OCI-LY7 (cell line): ENCODE measurements around the gene NSG1. TPM values are rescaled to one million over a fixed set of nuclear protein-coding genes. Genes with fewer than 3 reads are reported as not detected.

Source experiments
- BruUV-seq: library from RNA; stranded (reverse); fragments of 400-500 nt; replicated peaks from 2 replicates; lab custom pipeline; 2021; lab: Mats Ljungman, UMichigan
- CTCF ChIA-PET: fragments of 300-600 bp; sonication (Branson Sonifier 250); formaldehyde crosslinking; loops from one replicate; lab custom pipeline; 2022; ENCODE audit warnings: antibody characterized with exemption; ENCODE audit not compliant: unreplicated experiment; lab: Charles Lee
- POLR2A ChIA-PET: fragments of 300-600 bp; sonication (Branson Sonifier 250); formaldehyde crosslinking; loops from one replicate; lab custom pipeline; 2022; ENCODE audit warnings: antibody characterized with exemption; lab: Charles Lee
- DNase-seq: peaks from one replicate; pipeline ENCODE4 v3.0.0-alpha.2; 2015; ENCODE audit warnings: low spot score
- H2AFZ ChIP-seq: fragments of 200-600 bp; sonication (generic), shearing (Covaris generic); 2 replicates; pipeline ENCODE4 v1.6.1; 2014; ENCODE audit warnings: mild to moderate bottlenecking, antibody characterized with exemption, low read length, moderate library complexity
- H3K27ac ChIP-seq: fragments of 200-600 bp; sonication (generic); 2 replicates; pipeline ENCODE4 v1.5.1; 2014; ENCODE audit warnings: mixed run types, low read depth, mild to moderate bottlenecking, moderate library complexity, low read length, inconsistent platforms; ENCODE audit not compliant: poor library complexity, severe bottlenecking
- H3K36me3 ChIP-seq: fragments of 200-600 bp; sonication (generic); 2 replicates; pipeline ENCODE4 v1.6.1; 2014; ENCODE audit warnings: mild to moderate bottlenecking, antibody characterized with exemption, low read length, moderate library complexity, mixed read lengths; ENCODE audit not compliant: insufficient read depth
- H3K4me1 ChIP-seq: fragments of 200-600 bp; sonication (generic); 2 replicates; pipeline ENCODE4 v1.5.1; 2014; ENCODE audit warnings: mild to moderate bottlenecking, low read length; ENCODE audit not compliant: insufficient read depth, poor library complexity, severe bottlenecking
- H3K4me2 ChIP-seq: fragments of 200-600 bp; sonication (generic); 2 replicates; pipeline ENCODE4 v1.6.1; 2014; ENCODE audit warnings: mild to moderate bottlenecking, low read length
- H3K4me3 ChIP-seq: fragments of 200-600 bp; sonication (generic); 2 replicates; pipeline ENCODE4 v1.5.1; 2014; ENCODE audit warnings: mild to moderate bottlenecking, low read depth, low read length; ENCODE audit not compliant: poor library complexity, severe bottlenecking
- H3K79me2 ChIP-seq: fragments of 200-600 bp; sonication (generic); 2 replicates; pipeline ENCODE4 v1.6.1; 2016; ENCODE audit warnings: low read depth, mild to moderate bottlenecking, low read length, moderate library complexity, mixed read lengths; ENCODE audit not compliant: insufficient read depth
- H3K9me2 ChIP-seq: fragments of 200-600 bp; sonication (generic); 2 replicates; pipeline ENCODE4 v1.6.1; 2016; ENCODE audit warnings: mild to moderate bottlenecking, low read length, mixed read lengths; ENCODE audit not compliant: insufficient read depth
- H3K9me3 ChIP-seq: fragments of 200-600 bp; sonication (generic); 2 replicates; pipeline ENCODE4 v1.6.1; 2014; ENCODE audit warnings: mild to moderate bottlenecking, mixed run types, low read length, mixed read lengths
- H4K20me1 ChIP-seq: fragments of 200-600 bp; sonication (generic); 2 replicates; pipeline ENCODE4 v1.6.1; 2014; ENCODE audit warnings: mild to moderate bottlenecking, antibody characterized with exemption, low read length, moderate library complexity, mixed read lengths; ENCODE audit not compliant: insufficient read depth
- CTCF ChIP-seq: fragments of 200-600 bp; sonication (generic); conservative IDR thresholded peaks from 2 replicates; pipeline ENCODE4 v1.5.1; 2014; ENCODE audit warnings: mild to moderate bottlenecking, antibody characterized with exemption, low read length, moderate library complexity, mixed read lengths
- EZH2phosphoT487 ChIP-seq: fragments of 200-600 bp; sonication (generic); IDR thresholded peaks from 2 replicates; pipeline ENCODE4 v1.6.1; 2018; ENCODE audit warnings: low read depth, borderline replicate concordance, mild to moderate bottlenecking, mixed run types, antibody characterized with exemption, low read length, moderate library complexity, mixed read lengths
- intact Hi-C: fragments of 100-400 bp; cut with micrococcal nuclease; formaldehyde crosslinking; loops from one replicate; pipeline ENCODE4 v1.10.0; 2022; ENCODE audit not compliant: unreplicated experiment
- total RNA-seq, 2 experiments: library from RNA; depleted of rRNA in 1 of 2; stranded (reverse); fragments of >200 nt in 1 of 2; shearing (Covaris generic) in 1 of 2; gene quantifications; 2 replicates each; pipeline ENCODE4 v1.2.3, GENCODE V29; 2014 to 2022

The NSG1 gene
- total RNA-seq, 2 experiments from 2014 or later: 35.5 to 38.8 TPM

GRCh38 chr4:4364486-4365208, 22.3 kb upstream of the NSG1 start:
- H3K4me3 ChIP-seq: no peak overlapping the region

GRCh38 chr4:4368809-4369580, 17.9 kb upstream of the NSG1 start:
- H3K36me3 ChIP-seq: no peaks in the 10 kb centered on the region
- CTCF ChIA-PET: no interaction called here

More at GRCh38 chr4:4364486-4365208, 22.3 kb upstream of the NSG1 start:
- no peaks in the 10 kb centered on the region for H3K9me2 ChIP-seq
- H4K20me1 ChIP-seq: no peaks in the 10 kb centered on the region
- ChIA-PET POLR2A (no interaction called here), CTCF (interaction anchor here (1.3 kb wide), 1 partner anchor 22 kb away, joined by 3 read pairs; no protein-coding TSS in a partner anchor)
- H3K4me2 ChIP-seq: no peak overlapping the region
- H3K27ac ChIP-seq: no peak overlapping the region
- peaks cover 11% of the 10 kb centered on the region for H3K4me1 ChIP-seq
- no peaks in the 10 kb centered on the region for H3K36me3 ChIP-seq
- intact Hi-C loops: no loop called here
- H3K9me3 ChIP-seq: peaks cover 25% of the 10 kb centered on the region
- TF ChIP-seq EZH2phosphoT487 (no peak), CTCF (no peak)
- no peak for DNase-seq
- H2AFZ ChIP-seq: no peak overlapping the region
- H3K79me2 ChIP-seq: no peaks in the 10 kb centered on the region
- BruUV-seq: no TSS peak

More at GRCh38 chr4:4368809-4369580, 17.9 kb upstream of the NSG1 start:
- Histone ChIP-seq H3K9me2 (no peaks in the 10 kb centered on the region), H3K4me3 (no peak overlapping the region), H3K4me2 (no peak overlapping the region), H4K20me1 (no peaks in the 10 kb centered on the region), H2AFZ (no peak overlapping the region; the same call in 1 of the 2 replicates), H3K4me1 (no peaks in the 10 kb centered on the region), H3K27ac (no peak overlapping the region), H3K9me3 (peaks cover 25% of the 10 kb centered on the region), H3K79me2 (no peaks in the 10 kb centered on the region)
- intact Hi-C loops: no loop called here
- no TSS peak for BruUV-seq
- TF ChIP-seq CTCF (no peak), EZH2phosphoT487 (no peak)
- POLR2A ChIA-PET: interaction anchor here (1.4 kb wide), 1 partner anchor 18 kb away, joined by 4 read pairs; the partner anchor contains the start of gene NSG1
- no peak for DNase-seq
